ENCODE data around the gene MIER2. TPM values are rescaled to one million over a fixed set of nuclear protein-coding genes. Genes with fewer than 3 reads are reported as not detected.

Gene MIER2
- total RNA-seq, 1 donor from 2014 or later, result 44.1 TPM

GRCh38 chr19:315811-316210 lies 28.8 kb downstream of the MIER2 start:
- H3K9me3 Mint-ChIP-seq (ENCODE audit: unreplicated experiment), result peaks cover 4% of the 10 kb centered on the region
- DNase-seq (ENCODE audit: low spot score), result no peak
- H3K27ac Mint-ChIP-seq (ENCODE audit: unreplicated experiment), result peak overlapping the region; percentile 87
- peaks cover 3% of the 10 kb centered on the region for H3K27me3 Mint-ChIP-seq (ENCODE audit: unreplicated experiment)
- peaks cover 46% of the 10 kb centered on the region for H3K36me3 Mint-ChIP-seq (ENCODE audit: low read depth, unreplicated experiment)
- peak overlapping the region; percentile 68 for H3K4me3 Mint-ChIP-seq (ENCODE audit: unreplicated experiment)
- peaks cover 12% of the 10 kb centered on the region for H3K4me1 Mint-ChIP-seq (ENCODE audit: unreplicated experiment)
- TF ChIP-seq CTCF (IDR thresholded peaks at IDR 0.05; ENCODE audit: unreplicated experiment), result no peak

GRCh38 chr19:313988-314815 lies 30.4 kb downstream of the MIER2 start:
- no peak for TF ChIP-seq CTCF (IDR thresholded peaks at IDR 0.05; ENCODE audit: unreplicated experiment)
- peak overlapping the region; percentile 54 for H3K4me3 Mint-ChIP-seq (ENCODE audit: unreplicated experiment)
- H3K36me3 Mint-ChIP-seq (ENCODE audit: low read depth, unreplicated experiment), result peaks cover 38% of the 10 kb centered on the region
- peaks cover 12% of the 10 kb centered on the region for H3K4me1 Mint-ChIP-seq (ENCODE audit: unreplicated experiment)
- H3K27me3 Mint-ChIP-seq (ENCODE audit: unreplicated experiment), result peaks cover 2% of the 10 kb centered on the region
- DNase-seq (ENCODE audit: low spot score), result no peak
- H3K27ac Mint-ChIP-seq (ENCODE audit: unreplicated experiment), result peak overlapping the region; percentile 36
- H3K9me3 Mint-ChIP-seq (ENCODE audit: unreplicated experiment), result peaks cover 4% of the 10 kb centered on the region

GRCh38 chr19:313169-313987 lies 31.2 kb downstream of the MIER2 start:
- no peak for TF ChIP-seq CTCF (IDR thresholded peaks at IDR 0.05; ENCODE audit: unreplicated experiment)
- Mint-ChIP-seq H3K36me3 (ENCODE audit: low read depth, unreplicated experiment) (peaks cover 37% of the 10 kb centered on the region), H3K4me1 (ENCODE audit: unreplicated experiment) (peaks cover 12% of the 10 kb centered on the region), H3K27me3 (ENCODE audit: unreplicated experiment) (peaks cover 2% of the 10 kb centered on the region), H3K4me3 (ENCODE audit: unreplicated experiment) (no peak overlapping the region), H3K9me3 (ENCODE audit: unreplicated experiment) (peaks cover 4% of the 10 kb centered on the region), H3K27ac (ENCODE audit: unreplicated experiment) (no peak overlapping the region)
- DNase-seq (ENCODE audit: low spot score), result no peak

- Mint-ChIP-seq H3K36me3 (ENCODE audit: low read depth, unreplicated experiment) (peaks cover 28% of the 10 kb centered on the region), H3K4me1 (ENCODE audit: unreplicated experiment) (peaks cover 10% of the 10 kb centered on the region), H3K27me3 (ENCODE audit: unreplicated experiment) (peaks cover 2% of the 10 kb centered on the region), H3K9me3 (ENCODE audit: unreplicated experiment) (peaks cover 4% of the 10 kb centered on the region), H3K4me3 (ENCODE audit: unreplicated experiment) (no peak overlapping the region), H3K27ac (ENCODE audit: unreplicated experiment) (no peak overlapping the region)
- TF ChIP-seq CTCF (IDR thresholded peaks at IDR 0.05; ENCODE audit: unreplicated experiment), result no peak
- DNase-seq (ENCODE audit: low spot score), result no peak
Measured at GRCh38 chr19:311813-312261, 32.8 kb downstream of the MIER2 start.

Data from endothelial cell (in vitro differentiated cells).